ENCODE results near the gene ADRB2. TPM values are rescaled to one million over a fixed set of nuclear protein-coding genes. Genes with fewer than 3 reads are reported as not detected.
"Not testable (repeated sequence)": the region's sequence is repeated elsewhere in the genome, so short reads cannot be mapped to it uniquely, and the experiment has no call there.

The ADRB2 gene
- total RNA-seq, 1 donor from 2014 or later, result 0.12 TPM

DNA sequence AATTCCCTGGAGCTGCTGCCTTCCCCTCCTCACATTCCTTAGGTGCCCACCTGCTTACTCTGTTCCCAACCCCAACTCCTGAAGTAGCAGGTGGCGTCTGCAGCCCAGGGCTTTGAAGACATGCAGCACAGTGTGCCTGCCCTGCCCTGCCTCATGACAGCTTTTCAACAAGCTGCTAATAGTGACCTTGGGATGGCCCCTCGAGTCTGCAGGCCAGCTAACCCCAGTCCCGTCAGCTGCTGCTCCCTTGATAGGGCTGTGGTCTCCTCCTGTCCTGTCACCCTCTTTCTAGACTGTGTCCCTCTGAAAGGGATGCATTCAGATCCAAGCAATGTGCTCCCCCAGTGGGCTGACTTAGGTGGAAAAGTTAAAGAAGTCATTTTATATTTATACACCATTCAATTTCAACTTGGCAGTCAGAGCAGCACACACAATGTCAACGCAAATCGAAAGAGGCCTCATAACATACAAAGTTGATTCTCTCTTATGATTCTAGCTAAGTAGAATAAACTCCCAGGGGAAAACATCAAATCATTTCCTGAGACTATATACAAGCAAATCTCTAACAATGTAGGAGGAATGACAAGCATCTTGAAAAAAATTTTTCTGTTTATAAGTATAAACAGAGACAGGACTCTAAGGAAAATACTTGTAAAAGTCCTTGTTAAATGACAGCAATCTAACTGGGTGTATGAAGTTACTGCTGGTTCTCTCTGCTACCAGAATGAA, 37.9 kb downstream of the ADRB2 start:
- H3K4me1 Mint-ChIP-seq (ENCODE audit: low read depth), result no peaks in the 10 kb centered on the region
- no peak overlapping the region for H3K27ac Mint-ChIP-seq
- no peak overlapping the region for H3K4me3 Mint-ChIP-seq (ENCODE audit: low read depth)
- H3K27me3 Mint-ChIP-seq, result peaks cover 12% of the 10 kb centered on the region
- H3K9me3 Mint-ChIP-seq (ENCODE audit: low read depth), result no peaks in the 10 kb centered on the region
- H3K36me3 Mint-ChIP-seq (ENCODE audit: insufficient read depth), result no peaks in the 10 kb centered on the region
- no peak for DNase-seq (ENCODE audit: low spot score, unreplicated experiment)
- TF ChIP-seq CTCF (IDR thresholded peaks at IDR 0.05; ENCODE audit: unreplicated experiment), result no peak

DNA sequence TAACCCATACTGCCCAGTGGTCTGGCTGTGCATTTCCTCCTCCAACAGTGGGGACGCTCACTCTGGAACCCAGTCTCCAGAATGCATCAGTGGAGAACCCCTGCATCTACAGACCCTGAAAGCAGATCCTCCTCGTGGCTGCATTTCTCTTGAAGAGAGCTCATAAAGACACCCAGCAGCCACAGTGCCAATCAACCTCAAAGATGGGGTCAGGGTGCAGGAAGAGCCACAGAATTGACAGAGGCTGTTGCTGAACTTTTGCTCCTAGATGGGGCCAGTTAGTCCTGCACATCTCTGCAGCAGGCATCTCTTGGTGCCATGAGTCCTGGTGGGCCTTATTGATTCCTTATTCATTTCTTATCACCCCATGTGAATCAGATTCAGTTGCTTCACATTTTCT, 39.6 kb downstream of the ADRB2 start:
- Mint-ChIP-seq H3K27ac (no peak overlapping the region), H3K4me1 (ENCODE audit: low read depth) (no peaks in the 10 kb centered on the region), H3K27me3 (peaks cover 6% of the 10 kb centered on the region), H3K4me3 (ENCODE audit: low read depth) (no peak overlapping the region), H3K36me3 (ENCODE audit: insufficient read depth) (no peaks in the 10 kb centered on the region), H3K9me3 (ENCODE audit: low read depth) (no peaks in the 10 kb centered on the region)
- TF ChIP-seq CTCF (IDR thresholded peaks at IDR 0.05; ENCODE audit: unreplicated experiment), result no peak
- DNase-seq (ENCODE audit: low spot score, unreplicated experiment), result no peak

GRCh38 chr5:148873120-148873519, 46.7 kb downstream of the ADRB2 start:
- H3K36me3 Mint-ChIP-seq (ENCODE audit: insufficient read depth), result no peaks in the 10 kb centered on the region
- no peak overlapping the region for H3K4me3 Mint-ChIP-seq (ENCODE audit: low read depth)
- no peak for TF ChIP-seq CTCF (IDR thresholded peaks at IDR 0.05; ENCODE audit: unreplicated experiment)
- peaks cover 11% of the 10 kb centered on the region for H3K4me1 Mint-ChIP-seq (ENCODE audit: low read depth)
- H3K9me3 Mint-ChIP-seq (ENCODE audit: low read depth), result no peaks in the 10 kb centered on the region
- no peak overlapping the region for H3K27ac Mint-ChIP-seq
- peaks cover 5% of the 10 kb centered on the region for H3K27me3 Mint-ChIP-seq
- DNase-seq (ENCODE audit: low spot score, unreplicated experiment), result no peak

DNA sequence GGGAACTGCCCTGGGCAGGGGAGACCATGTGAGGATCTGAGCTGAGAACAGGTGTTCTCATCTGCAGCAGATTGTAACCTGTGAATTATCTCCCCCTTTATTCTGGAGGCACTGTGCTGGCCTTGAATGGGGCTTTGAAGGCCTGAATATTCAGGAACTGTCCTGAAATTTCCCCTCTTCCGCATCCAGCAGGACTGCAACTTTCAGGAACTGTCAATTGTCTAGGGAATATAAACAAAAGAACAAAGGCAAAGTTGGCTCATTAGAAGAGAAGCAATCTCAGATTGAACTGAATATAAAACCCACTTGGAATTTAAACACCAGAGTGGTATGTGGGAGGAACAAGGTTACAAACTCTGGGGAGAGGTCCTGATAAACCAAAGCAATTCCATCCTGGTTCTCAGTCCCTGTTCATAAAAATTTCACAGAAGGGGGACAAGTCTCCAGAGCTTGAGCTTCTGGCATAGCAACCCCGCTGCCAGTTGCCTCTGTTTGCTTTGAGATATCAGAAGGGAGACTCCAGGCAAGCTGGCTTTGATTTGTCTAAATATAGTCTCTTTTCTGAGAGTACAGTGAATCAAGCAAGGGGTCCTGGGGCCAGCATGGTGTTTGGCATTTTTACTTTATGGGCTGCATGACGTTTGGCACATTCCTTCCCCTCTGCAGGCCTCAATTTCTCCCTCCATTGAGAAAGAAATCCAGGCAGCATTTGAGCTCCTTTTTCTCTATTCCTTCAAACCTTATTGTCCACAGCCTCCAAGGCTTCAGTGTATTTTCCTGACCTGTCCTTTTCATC, 47.5 kb downstream of the ADRB2 start:
- Mint-ChIP-seq H3K9me3 (ENCODE audit: low read depth) (no peaks in the 10 kb centered on the region), H3K27ac (no peak overlapping the region), H3K27me3 (peaks cover 5% of the 10 kb centered on the region), H3K4me1 (ENCODE audit: low read depth) (peaks cover 11% of the 10 kb centered on the region), H3K36me3 (ENCODE audit: insufficient read depth) (no peaks in the 10 kb centered on the region), H3K4me3 (ENCODE audit: low read depth) (no peak overlapping the region)
- DNase-seq (ENCODE audit: low spot score, unreplicated experiment), result no peak
- no peak for TF ChIP-seq CTCF (IDR thresholded peaks at IDR 0.05; ENCODE audit: unreplicated experiment)

GRCh38 chr5:148875205-148875875, 48.9 kb downstream of the ADRB2 start:
- Mint-ChIP-seq H3K27me3 (peaks cover 5% of the 10 kb centered on the region), H3K4me3 (ENCODE audit: low read depth) (no peak overlapping the region), H3K4me1 (ENCODE audit: low read depth) (peaks cover 11% of the 10 kb centered on the region), H3K9me3 (ENCODE audit: low read depth) (no peaks in the 10 kb centered on the region), H3K36me3 (ENCODE audit: insufficient read depth) (no peaks in the 10 kb centered on the region), H3K27ac (no peak overlapping the region)
- no peak for DNase-seq (ENCODE audit: low spot score, unreplicated experiment)
- TF ChIP-seq CTCF (IDR thresholded peaks at IDR 0.05; ENCODE audit: unreplicated experiment), result no peak

GRCh38 chr5:148877436-148877835, 51.0 kb downstream of the ADRB2 start:
- not testable (repeated sequence) for H3K27me3 Mint-ChIP-seq; H3K9me3 Mint-ChIP-seq (ENCODE audit: low read depth); H3K36me3 Mint-ChIP-seq (ENCODE audit: insufficient read depth); H3K4me3 Mint-ChIP-seq (ENCODE audit: low read depth); H3K27ac Mint-ChIP-seq; DNase-seq (ENCODE audit: low spot score, unreplicated experiment)
- peaks cover 11% of the 10 kb centered on the region for H3K4me1 Mint-ChIP-seq (ENCODE audit: low read depth)

Data from progenitor cell of endocrine pancreas (in vitro differentiated cells).